ENCODE data around the gene CDYL2. TPM values are rescaled to one million over a fixed set of nuclear protein-coding genes. Genes with fewer than 3 reads are reported as not detected.
"Not testable (repeated sequence)": the region's sequence is repeated elsewhere in the genome, so short reads cannot be mapped to it uniquely, and the experiment has no call there.

The CDYL2 gene
- total RNA-seq, 1 donor from 2014 or later, result 3.4 TPM

GRCh38 chr16:80792031-80792430 lies 12.4 kb downstream of the CDYL2 start:
- H3K9me3 Mint-ChIP-seq, result no peaks in the 10 kb centered on the region
- no peak overlapping the region for H3K27ac Mint-ChIP-seq
- intact Hi-C loops (cut with micrococcal nuclease), result no loop called here
- DNase-seq, result no peak
- H3K4me3 Mint-ChIP-seq, result no peak overlapping the region
- no peaks in the 10 kb centered on the region for H3K36me3 Mint-ChIP-seq (ENCODE audit: low read depth)
- TF ChIP-seq CTCF (IDR thresholded peaks at IDR 0.05), result no peak
- CTCF ChIA-PET, result no interaction called here
- H3K27me3 Mint-ChIP-seq, result no peaks in the 10 kb centered on the region
- ATAC-seq (ENCODE audit: low read depth), result no peak
- no peaks in the 10 kb centered on the region for H3K4me1 Mint-ChIP-seq
- POLR2A ChIA-PET, result no interaction called here

GRCh38 chr16:80791411-80791810 lies 13.0 kb downstream of the CDYL2 start:
- TF ChIP-seq CTCF (IDR thresholded peaks at IDR 0.05), result no peak
- Mint-ChIP-seq H3K27ac (no peak overlapping the region), H3K27me3 (no peaks in the 10 kb centered on the region), H3K36me3 (ENCODE audit: low read depth) (no peaks in the 10 kb centered on the region), H3K4me1 (no peaks in the 10 kb centered on the region), H3K9me3 (no peaks in the 10 kb centered on the region), H3K4me3 (no peak overlapping the region)
- CTCF ChIA-PET, result no interaction called here
- no peak for ATAC-seq (ENCODE audit: low read depth)
- no peak for DNase-seq
- POLR2A ChIA-PET, result no interaction called here
- intact Hi-C loops (cut with micrococcal nuclease), result no loop called here

GRCh38 chr16:80790751-80791150 lies 13.6 kb downstream of the CDYL2 start:
- H3K9me3 Mint-ChIP-seq, result peaks cover 4% of the 10 kb centered on the region
- intact Hi-C loops (cut with micrococcal nuclease), result no loop called here
- POLR2A ChIA-PET, result no interaction called here
- ATAC-seq (ENCODE audit: low read depth) (no peak), DNase-seq (no peak)
- H3K27ac Mint-ChIP-seq, result no peak overlapping the region
- CTCF ChIA-PET, result no interaction called here
- H3K4me1 Mint-ChIP-seq, result no peaks in the 10 kb centered on the region
- H3K4me3 Mint-ChIP-seq, result no peak overlapping the region
- no peaks in the 10 kb centered on the region for H3K27me3 Mint-ChIP-seq
- no peak for TF ChIP-seq CTCF (IDR thresholded peaks at IDR 0.05)
- H3K36me3 Mint-ChIP-seq (ENCODE audit: low read depth), result no peaks in the 10 kb centered on the region

GRCh38 chr16:80788027-80788426 lies 16.4 kb downstream of the CDYL2 start:
- ATAC-seq (ENCODE audit: low read depth) (no peak), DNase-seq (no peak)
- Mint-ChIP-seq H3K27ac (no peak overlapping the region), H3K9me3 (peaks cover 7% of the 10 kb centered on the region), H3K4me3 (no peak overlapping the region), H3K36me3 (ENCODE audit: low read depth) (no peaks in the 10 kb centered on the region), H3K4me1 (peaks cover 8% of the 10 kb centered on the region), H3K27me3 (no peaks in the 10 kb centered on the region)
- no peak for TF ChIP-seq CTCF (IDR thresholded peaks at IDR 0.05)
- intact Hi-C loops (cut with micrococcal nuclease), result no loop called here
- ChIA-PET CTCF (no interaction called here), POLR2A (no interaction called here)

GRCh38 chr16:80786561-80786960 lies 17.8 kb downstream of the CDYL2 start:
- H3K27me3 Mint-ChIP-seq; H3K9me3 Mint-ChIP-seq; ATAC-seq (ENCODE audit: low read depth); intact Hi-C loops (cut with micrococcal nuclease); H3K27ac Mint-ChIP-seq; H3K4me1 Mint-ChIP-seq; POLR2A ChIA-PET; H3K4me3 Mint-ChIP-seq; DNase-seq; CTCF ChIA-PET; H3K36me3 Mint-ChIP-seq (ENCODE audit: low read depth): not testable (repeated sequence)

GRCh38 chr16:80784951-80785350 lies 19.4 kb downstream of the CDYL2 start:
- no peak for ATAC-seq (ENCODE audit: low read depth)
- peaks cover 6% of the 10 kb centered on the region for H3K36me3 Mint-ChIP-seq (ENCODE audit: low read depth)
- no peaks in the 10 kb centered on the region for H3K27me3 Mint-ChIP-seq
- no peak for TF ChIP-seq CTCF (IDR thresholded peaks at IDR 0.05)
- DNase-seq, result no peak
- CTCF ChIA-PET, result no interaction called here
- POLR2A ChIA-PET, result no interaction called here
- H3K4me1 Mint-ChIP-seq, result peaks cover 8% of the 10 kb centered on the region
- intact Hi-C loops (cut with micrococcal nuclease), result no loop called here
- no peak overlapping the region for H3K27ac Mint-ChIP-seq
- no peak overlapping the region for H3K4me3 Mint-ChIP-seq
- peaks cover 20% of the 10 kb centered on the region for H3K9me3 Mint-ChIP-seq
